Right lobe of liver (tissue), 4 donors: ENCODE results near the gene NBEA.

ENCODE experiments used
- POLR2A ChIP-seq: fragments of 450-650 bp; IDR thresholded peaks from one replicate; pipeline ENCODE4 v1.6.1; 2017; ENCODE audit warnings: antibody characterized with exemption, mild to moderate bottlenecking
- TF ChIP-seq, protein P1 (sequence below), 4 donors: fragments of 200-600 bp in 3 of 4; fragments of 450-650 bp in 1 of 4; IDR thresholded peaks; one replicate each; pipeline versions ENCODE4 v1.5.1 to v1.8.0; 2016 to 2022; ENCODE audit warnings: antibody characterized with exemption in 4 of 4, mild to moderate bottlenecking in 2 of 4
- donor health status: DM: no; HTN: no; CAD: no.
- donor health status: DM: no; HTN: no; CAD: no.
- donor health status: DM: no; HTN: yes; CAD: no.

- TF ChIP-seq, protein P1, sequence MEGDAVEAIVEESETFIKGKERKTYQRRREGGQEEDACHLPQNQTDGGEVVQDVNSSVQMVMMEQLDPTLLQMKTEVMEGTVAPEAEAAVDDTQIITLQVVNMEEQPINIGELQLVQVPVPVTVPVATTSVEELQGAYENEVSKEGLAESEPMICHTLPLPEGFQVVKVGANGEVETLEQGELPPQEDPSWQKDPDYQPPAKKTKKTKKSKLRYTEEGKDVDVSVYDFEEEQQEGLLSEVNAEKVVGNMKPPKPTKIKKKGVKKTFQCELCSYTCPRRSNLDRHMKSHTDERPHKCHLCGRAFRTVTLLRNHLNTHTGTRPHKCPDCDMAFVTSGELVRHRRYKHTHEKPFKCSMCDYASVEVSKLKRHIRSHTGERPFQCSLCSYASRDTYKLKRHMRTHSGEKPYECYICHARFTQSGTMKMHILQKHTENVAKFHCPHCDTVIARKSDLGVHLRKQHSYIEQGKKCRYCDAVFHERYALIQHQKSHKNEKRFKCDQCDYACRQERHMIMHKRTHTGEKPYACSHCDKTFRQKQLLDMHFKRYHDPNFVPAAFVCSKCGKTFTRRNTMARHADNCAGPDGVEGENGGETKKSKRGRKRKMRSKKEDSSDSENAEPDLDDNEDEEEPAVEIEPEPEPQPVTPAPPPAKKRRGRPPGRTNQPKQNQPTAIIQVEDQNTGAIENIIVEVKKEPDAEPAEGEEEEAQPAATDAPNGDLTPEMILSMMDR (IDR thresholded peaks at IDR 0.05) = no peak
- TF ChIP-seq POLR2A = no peak
Measured at GRCh38 chr13:35473206-35473775, 531.2 kb downstream of the NBEA start.
